ENCODE data around the gene CDKAL1.
"Not testable (repeated sequence)": the region's sequence is repeated elsewhere in the genome, so short reads cannot be mapped to it uniquely, and the experiment has no call there.

The CDKAL1 gene

DNA sequence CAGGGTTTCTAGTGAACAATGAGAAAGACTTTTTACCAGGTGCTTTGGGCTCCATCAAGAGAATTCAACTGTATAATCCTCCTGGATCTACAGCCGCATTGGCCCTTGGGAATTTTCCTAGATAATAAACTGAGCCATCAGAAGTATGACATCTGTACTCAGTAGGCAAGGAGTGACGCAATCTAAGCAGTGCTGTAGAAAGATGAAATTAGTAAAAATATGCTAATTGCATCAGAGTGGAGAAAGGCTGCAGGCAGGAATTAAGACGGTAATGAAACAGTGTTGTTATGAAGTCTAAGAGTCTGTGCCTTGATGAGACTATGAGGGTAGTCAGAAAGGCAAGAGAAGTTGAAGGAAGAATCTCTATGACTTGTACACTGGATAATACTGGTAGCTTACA is 551.4 kb downstream of the CDKAL1 start:
- no peak for DNase-seq

DNA sequence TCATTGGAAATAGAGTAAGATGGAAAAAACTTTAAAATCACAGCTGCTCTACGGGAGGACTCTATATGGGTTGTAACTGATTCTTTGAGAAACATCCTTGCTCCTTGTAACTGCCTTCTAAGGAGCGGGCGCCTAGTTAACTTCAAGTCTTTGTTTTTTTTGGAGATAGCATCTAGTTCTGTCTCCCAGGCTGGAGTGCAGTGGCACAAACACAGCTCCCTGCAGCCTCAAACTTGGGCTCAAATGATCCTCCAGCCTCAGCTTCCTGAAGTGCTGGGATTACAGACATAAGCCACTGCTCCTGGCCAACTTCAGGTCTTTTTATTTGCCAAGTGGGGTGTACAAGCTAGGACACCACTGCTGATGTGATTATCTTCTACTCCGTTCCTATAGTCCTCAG is 552.9 kb downstream of the CDKAL1 start:
- DNase-seq: no peak

DNA sequence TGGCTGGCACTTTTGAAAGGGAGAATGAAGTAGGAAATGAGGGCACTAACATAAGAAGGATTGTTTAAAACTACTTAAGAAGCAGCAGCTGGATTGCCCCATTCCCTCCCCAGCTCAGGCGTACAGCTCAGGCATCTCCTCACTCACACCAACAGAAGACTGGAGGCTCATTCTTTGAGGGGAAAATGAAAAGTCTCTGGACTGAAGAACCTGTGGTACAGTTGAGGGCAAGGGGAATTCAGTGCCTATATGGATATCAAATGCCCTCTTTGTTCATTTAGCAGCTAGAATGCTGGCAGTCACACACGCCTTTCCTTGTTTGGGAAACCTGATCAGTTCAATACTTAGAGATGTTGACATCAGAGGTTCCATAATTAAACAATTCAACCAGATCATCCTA is 557.2 kb downstream of the CDKAL1 start:
- DNase-seq: no peak

DNA sequence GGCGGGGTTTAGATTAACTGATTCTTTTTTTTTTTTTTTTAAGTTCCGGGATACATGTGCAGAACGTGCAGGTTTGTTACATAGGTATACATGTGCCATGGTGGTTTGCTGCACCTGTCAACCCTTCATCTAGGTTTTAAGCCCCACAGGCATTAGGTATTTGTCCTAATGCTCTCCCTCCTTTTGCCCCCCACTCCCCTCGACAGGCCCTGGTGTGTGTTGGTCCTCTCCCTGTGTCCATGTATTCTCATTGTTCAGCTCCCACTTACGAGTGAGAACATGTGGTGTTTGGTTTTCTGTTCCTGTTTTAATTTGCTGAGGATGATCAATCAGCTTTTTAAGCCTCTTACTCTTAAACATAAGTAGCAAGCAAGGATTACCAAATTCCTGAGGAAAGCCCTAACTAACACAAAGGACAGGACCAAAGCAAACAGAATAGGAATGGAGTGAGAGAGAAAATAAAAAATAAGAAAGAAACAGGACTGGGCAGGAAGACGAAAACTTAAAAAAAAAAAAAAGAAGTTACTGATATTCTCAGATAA is 558.0 kb downstream of the CDKAL1 start:
- DNase-seq: not testable (repeated sequence)

DNA sequence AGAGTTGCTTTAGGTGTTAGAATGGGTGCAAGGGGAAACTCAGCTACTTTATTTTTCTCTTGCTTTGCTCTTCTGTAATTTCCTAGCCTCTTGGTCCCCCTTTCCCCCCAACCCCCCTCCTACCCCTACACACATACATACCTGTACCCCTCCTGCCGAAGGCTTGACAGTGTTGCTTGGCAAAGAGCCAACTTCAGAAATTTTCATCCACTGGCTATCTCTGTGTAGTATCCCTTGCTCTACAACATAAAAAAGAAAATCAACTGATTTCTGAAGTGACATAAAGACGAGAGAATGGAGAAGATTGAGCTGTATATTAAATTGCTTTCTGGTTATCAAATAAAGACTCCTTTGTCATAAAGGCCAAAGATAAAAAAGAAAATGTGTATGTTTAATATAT is 561.2 kb downstream of the CDKAL1 start:
- DNase-seq: no peak

DNA sequence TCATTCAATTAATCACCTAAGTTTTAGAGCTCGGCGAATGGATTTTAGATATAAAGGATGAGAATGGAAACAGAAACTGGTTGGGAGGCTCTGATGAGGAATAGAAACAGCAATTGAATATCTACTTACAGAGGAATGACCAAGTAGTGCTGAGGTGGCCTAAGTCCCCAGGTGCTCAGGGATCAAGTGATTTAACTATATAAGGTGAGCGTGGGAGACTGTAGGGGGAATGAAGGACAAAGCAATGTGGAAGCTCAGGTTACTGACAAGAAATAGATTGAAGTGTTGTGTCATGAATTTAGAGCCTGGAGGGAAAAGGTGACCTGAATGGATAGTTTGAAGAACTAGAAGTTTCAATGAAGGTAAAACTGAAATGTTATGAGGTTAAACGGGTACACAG is 563.9 kb downstream of the CDKAL1 start:
- DNase-seq: no peak

DNA sequence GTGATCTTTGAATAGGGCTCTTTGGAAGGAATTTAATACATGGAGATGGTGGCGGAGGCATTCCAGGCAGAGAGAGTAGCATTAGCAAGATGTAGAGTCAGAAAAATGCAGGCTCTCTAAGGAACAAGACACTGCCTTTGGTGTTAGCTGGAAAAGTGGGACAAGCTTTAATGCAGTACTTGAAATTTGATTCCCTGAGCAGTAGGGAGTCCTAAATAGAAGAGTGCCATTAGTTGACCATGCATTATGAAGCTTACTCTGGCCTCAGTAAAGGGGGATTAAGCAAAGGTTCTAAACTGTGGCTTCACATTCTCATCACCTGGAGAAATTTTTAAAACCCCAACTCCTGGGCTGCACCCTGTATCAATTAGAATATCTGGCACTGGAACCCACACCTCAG is 564.5 kb downstream of the CDKAL1 start:
- DNase-seq: no peak

DNA sequence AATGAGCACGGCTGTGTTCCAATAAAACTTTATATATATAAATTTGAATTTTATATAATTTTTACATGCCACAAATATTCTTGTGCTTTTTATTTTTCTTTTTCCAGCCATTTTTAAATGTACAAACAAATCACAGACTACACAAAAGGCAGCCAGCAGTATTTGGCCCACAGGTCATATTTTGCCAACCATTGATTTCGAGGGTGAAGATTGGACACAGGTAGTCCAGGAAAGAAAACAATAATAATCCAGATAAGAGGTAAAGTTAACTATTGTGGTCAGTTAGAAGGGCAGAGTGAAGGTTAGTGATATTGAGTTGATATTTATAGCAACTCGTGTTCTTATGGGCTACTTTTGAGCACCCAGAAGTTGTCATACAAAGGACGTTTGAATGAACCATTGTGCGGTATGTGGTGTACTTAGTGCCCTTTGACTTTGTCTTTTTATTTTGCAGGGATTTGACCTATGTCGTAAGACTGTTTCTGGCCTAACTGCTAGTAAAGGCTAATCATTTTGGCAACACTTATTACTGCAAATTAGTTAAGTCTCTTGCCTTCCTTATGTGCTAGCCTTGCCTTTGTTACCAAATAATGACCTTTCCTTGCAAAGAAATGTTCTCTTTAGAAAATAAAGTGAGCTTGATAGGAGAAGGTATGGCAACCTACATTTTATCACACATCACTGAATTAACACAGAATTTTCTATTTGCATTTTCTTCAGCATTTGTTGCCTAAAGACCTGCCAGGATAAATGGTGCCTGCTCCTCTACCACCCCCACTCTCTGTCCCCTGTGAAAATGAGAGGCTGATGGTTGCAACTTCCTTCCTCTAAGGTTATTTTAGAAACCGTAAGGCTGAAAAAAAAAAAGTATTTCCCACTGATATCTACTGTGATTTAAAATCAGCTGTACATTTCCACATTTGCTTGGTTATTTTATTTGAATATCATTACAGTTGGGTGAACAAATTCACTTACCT is 565.4 kb downstream of the CDKAL1 start:
- DNase-seq: no peak

DNA sequence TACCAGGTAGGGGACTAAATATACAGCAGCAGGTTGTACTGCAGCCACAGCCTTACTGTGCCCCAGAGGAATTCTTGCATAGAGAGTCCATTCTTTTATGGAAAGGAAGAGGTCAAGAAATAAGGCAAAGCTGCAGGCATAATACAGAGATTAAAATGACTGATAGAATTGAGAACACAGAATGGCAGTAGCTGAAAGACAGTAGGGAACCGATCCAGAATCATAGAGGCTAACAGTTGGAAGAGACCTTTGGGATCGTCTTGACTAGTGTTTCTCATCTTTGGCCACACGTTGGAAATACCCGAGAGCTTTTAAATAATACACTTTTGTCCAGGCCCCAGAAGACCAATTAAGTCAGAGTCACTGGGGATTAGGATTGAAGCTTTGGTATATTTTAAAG is 566.7 kb downstream of the CDKAL1 start:
- DNase-seq: no peak

DNA sequence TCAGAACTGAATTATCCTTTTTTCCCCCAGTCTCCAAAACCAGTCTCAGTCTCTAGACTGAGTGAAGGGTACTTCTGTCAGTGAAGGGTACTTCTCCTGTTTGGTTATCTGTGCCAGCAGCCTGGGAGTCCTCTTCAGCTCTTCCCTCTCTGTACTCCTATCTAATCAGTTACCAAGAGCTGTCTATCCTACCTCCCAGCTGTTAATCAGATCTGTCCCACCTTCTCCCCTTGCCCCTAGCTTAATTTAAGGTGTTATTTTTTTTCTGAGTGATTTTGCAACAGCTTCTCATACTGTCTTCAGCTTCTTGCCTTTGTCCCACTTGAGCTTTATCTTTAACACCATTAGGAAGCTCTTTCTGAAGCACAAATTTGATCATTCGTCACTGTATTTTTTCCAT is 567.4 kb downstream of the CDKAL1 start:
- no peak for DNase-seq

DNA sequence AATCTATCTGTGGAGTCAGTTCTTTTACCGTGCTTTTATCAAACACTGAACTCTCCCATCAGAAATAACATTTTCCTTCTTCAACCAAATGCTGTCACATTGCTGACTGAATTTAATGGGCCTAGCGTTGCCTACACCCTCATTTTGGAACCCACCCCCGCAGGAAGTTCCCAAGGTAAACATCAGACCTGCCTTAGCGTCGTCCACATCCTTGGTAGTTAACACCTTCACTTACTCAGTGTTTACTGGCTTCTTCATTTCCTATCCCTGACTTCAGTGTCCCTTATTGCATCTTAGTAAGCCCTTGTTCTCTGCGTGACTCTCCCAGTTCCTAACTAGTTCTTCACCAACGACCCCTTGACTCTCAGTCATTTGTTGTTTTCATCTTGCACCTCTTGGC is 567.9 kb downstream of the CDKAL1 start:
- DNase-seq: no peak

DNA sequence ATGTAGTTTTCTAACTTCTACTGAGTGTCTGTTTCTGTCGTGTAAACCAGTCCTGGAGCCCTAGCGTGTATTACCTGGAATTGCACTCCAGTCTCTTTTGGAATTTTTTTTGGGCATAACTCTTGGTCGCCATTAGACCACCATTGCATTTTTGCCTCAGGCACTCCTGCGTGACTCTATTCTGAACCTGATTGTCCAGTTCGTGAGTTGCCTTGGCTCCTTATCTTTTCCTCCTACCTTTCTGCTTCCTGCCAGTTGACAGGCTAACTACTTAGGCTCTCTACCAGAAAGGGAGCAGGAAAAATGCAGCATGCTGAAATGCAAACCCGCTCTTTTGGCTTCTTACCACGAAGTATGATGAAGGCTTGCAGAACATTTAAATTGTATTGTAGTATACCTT is 568.4 kb downstream of the CDKAL1 start:
- DNase-seq: no peak

DNA sequence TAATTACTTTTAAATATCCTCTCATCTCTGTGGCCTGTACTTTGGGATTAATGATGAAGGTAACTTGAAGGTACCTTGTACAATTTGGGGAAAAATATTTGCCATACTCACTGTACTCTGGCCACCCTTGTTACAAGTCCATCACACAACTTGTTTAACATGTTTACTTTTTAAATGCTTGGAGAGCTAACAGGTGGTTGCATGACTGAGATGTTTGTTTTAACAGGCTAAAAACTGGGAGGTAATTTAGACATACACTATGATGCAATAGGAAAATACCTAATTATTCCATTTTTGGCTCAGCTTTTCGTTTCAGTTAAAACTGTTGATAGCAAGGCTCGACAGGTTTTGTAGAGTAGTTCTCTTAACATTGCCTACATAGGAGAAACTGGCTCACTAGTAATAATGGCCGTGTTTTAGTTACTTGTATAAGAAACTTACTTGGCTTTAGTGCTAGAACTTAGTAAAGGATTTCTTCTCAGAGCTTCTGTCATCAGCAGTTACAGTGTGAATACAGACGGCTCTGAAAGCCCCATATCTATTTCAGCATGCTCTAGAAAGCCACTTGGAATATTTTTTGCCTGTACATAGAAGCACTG is 569.5 kb downstream of the CDKAL1 start:
- no peak for DNase-seq

DNA sequence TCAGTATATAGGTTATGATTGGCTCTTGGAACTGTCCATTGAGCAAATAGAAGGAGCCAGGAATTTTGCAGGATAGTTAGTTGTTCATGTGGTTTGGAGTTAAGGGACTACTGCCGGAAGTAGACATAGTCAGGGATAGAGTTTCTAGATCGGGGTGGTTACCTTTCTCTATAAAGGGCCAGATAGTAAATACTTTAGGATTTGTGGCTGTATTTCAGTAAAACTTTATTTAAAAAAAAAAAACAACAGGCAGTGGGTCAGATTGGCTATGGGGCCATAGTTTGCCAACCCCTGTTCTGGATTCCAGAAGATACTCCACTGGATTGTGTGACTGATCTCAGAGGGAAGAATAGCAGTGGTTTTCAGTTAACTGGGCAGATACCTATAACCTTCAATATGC is 570.0 kb downstream of the CDKAL1 start:
- no peak for DNase-seq

DNA sequence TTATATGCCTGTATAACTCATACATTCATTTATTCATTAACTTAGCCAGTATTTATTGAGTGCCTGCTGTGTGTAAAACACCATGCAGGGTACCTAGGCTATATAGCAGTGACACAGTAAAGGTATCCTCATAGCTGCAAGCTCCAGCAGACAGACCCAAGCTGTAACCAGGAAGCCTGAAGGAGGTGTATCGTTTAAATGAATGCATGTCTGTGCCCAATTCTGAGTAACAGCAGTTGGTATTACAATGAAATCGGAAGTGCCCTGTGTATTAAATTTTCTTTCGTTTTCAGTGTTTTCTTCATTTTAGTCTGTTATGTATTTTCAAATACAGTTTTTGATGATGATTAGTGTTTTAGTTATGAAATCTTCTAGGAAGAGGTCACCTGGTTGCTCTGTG is 573.5 kb downstream of the CDKAL1 start:
- no peak for DNase-seq

DNA sequence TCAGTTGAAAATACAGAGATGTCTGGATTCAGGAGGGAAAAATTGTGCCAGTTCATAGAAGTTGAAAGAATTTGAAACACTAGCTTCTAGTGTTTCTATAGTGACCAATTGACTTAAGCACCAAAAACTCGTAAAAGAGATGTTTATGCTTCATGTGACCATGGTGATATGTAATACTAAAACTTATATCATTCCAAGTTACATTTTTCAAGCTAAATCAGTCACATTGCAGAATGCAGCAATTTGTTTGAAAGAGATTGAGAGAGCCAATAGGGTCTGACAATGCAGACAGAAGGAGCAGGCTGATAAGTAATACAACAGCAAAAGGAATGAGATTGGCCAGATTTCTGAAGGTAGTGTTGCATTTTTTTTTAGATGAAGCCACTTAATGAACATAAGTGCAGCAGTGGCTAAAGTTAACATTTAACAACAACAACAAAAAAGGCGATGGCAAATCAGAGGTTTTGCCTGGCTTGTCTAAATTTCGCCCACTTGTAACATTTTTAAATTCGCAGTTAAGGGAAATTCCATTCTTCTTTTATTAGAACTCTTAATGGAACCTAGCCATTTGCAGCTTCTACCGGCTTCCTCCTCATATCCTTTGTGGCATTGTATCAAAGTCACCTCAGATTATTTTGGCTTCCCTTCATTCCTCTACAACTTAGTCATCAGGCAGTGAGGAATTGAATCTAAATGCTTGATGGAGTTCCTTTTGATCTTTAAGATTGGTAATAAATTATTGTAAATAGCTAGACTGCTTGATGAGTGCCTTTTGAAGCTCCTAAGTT is 575.3 kb downstream of the CDKAL1 start:
- peak; percentile 84 for DNase-seq

DNA sequence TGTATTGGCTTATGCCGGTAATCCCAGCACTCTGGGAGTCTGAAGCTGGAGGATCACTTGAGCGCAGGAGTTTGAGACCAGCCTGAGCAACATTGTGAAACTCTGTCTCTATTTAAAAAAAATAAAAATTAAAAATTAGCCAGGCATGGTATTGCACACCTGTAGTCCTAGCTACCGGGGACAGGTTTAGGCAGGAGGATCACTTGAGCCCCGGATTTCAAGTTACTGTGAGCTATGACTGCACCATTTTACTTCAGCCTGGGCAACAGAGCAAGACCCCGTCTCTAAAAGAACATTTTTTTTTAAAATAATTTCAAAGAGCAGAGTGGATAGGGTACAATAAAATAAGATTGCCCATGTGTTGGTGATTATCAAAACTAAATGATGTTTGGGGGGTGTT is 576.4 kb downstream of the CDKAL1 start:
- no peak for DNase-seq

DNA sequence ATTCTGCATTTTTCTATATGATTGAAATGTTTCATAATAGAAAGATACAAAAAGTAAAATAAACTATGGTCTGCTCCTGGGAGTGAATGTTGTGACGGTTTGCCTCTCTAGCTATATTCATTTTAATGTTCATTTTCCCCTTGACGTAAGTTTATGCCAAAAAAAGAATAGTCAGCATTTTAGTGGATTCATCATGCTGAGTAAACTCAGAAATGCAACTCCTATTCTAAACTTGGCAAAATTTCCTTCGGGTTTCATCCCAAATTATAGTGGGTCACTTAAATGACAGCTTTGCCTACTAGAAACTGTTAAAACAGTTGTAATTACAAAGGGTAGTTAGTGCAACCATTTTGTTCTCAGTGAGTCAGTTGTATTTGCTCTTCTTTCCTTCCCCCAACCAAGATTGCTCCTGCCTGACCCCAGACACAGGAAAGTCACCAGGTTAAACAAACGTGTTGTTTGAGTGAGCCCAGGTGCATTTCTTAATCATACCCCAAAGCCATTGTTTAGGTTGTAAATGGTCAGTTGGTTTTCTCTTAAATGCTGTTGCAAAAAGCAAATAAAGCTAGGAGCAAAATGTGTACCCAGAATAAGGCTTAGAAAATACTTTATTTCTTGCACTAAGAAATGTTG is 577.0 kb downstream of the CDKAL1 start:
- no peak for DNase-seq

DNA sequence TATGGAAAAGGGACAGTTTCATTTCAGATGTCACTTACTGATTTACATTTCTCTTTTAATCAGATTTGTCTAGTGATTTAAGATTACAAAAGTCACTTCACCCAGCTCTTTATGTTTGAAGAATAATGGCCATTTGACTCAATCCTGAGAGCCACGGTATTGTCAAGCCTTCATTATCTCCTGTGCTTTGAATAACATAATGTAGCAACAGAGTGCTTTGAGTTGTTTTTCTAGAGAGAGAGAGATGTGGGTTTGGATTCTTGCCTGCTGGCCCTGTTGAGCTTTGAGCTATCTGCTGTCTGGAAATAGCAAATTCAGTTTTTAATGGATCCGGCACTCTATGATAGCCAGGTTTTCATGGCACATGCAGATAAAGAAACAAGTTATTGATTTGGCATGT is 580.9 kb downstream of the CDKAL1 start:
- peak; percentile 14 for DNase-seq

DNA sequence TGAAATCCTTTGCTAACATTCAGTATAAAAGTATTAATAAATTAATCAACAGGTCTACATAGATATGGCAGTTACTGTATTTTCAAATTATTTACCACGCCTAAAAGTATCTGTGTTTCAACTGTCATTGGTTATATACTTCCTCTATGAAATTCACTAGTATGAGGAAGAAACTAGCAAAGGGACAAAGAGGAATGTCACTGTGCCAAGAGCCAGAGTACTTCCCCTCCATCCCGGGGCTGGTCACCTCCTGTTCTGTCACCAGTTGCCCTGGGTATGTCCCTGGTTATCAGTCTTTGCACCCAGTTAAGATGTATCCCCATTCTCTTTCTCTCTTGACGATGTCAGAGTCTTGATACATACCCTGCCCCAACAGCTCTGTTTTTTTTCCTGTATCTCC is 582.5 kb downstream of the CDKAL1 start:
- no peak for DNase-seq

DNA sequence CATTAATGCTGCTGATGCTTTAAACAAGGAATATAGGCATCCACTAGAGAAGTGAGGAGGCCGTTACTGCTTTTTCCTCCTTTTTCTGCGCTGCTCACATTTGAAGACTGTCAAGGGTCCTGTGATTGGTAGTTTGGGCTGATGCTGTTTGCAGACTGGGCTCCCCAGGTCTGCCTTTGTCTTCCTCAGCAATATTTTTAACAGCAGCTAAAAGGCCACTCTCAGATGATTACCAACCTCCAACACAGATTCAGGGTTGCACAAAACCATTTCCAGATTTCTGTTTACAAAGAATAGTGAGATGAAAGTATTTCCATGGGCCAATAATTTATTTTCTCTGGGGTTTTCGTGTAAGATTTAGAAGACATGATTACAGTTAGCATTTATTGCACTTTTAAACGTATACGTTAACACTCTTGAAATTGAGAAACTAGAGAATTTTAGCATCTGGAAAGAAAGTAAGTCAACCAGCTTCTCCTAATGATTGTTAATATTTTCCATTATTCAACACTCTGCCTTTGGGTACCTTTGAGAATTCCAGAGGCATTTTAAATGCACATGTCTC is 584.0 kb downstream of the CDKAL1 start:
- DNase-seq: no peak

DNA sequence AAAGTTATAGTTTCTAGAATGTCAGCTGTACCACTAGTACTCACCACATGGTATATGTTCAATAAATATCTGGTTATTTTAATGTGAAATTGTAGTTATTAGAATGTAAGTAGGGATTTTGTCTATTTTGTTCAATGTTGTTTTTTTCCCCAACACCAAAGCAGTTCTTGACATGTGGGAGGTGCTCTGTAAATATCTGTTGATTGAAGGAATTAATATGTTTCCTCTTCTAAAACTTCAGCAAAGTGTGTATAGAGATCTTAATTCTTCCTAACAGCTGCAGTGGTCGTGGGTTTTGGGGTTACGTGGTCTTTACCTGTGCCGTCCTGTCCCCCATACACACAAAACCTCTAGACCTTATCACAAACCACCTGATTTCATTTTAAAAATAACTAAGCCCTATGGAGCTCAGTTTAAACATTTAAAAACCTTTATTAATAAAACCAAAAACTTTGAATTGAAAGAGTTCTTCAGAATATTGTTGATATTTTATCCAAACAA is 587.4 kb downstream of the CDKAL1 start:
- no peak for DNase-seq

All from kidney glomerular epithelial cell (primary cell).